Nephron (organoid): ENCODE results near the gene EPSTI1.
"Not testable (repeated sequence)": the region's sequence is repeated elsewhere in the genome, so short reads cannot be mapped to it uniquely, and the experiment has no call there.

Experiments used
- H3K27ac Mint-ChIP-seq, 3 experiments: 2 replicates each; pipeline ENCODE4 v1.8.0; 2020; ENCODE audit warnings: mixed read lengths in 3 of 3, mild to moderate bottlenecking in 2 of 3, moderate library complexity in 1 of 3
- H3K27me3 Mint-ChIP-seq: 2 replicates; pipeline ENCODE4 v1.8.0; 2021; ENCODE audit warnings: low read depth, mild to moderate bottlenecking, moderate library complexity, mixed read lengths
- H3K36me3 Mint-ChIP-seq: 2 replicates; pipeline ENCODE4 v1.8.0; 2020; ENCODE audit warnings: low read depth, mixed read lengths
- H3K4me1 Mint-ChIP-seq: 2 replicates; pipeline ENCODE4 v1.8.0; 2020; ENCODE audit warnings: mixed read lengths
- H3K4me3 Mint-ChIP-seq, 3 experiments: 2 replicates each; pipeline ENCODE4 v1.8.0; 2020; ENCODE audit warnings: mild to moderate bottlenecking in 3 of 3, mixed read lengths in 3 of 3, moderate library complexity in 2 of 3
- H3K9me3 Mint-ChIP-seq: 2 replicates; pipeline ENCODE4 v1.8.0; 2020; ENCODE audit warnings: mixed read lengths
- TF ChIP-seq, protein P1 (sequence below), 3 experiments: fragments of 200-600 bp; sonication (generic); IDR thresholded peaks; one replicate each; pipeline ENCODE4 v1.5.0; 2021; ENCODE audit warnings: antibody characterized with exemption in 3 of 3; ENCODE audit not compliant: unreplicated experiment in 3 of 3

Gene EPSTI1

DNA sequence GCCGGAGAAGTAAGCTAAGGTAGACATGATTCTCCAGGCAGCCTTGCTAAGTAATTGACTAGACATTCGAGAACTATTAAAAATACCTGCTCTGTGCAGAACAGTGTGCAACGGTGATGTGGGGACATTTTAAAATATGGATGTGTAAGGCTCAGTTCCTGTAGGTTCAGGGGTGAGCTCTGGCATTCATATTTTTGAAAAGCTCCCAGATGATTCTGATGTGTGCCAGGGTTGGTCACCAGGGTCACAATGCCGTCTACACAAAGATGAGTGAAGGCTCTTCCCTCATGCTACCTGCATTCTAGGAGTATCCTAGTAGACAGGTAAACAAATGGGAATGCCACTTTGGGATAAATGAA is 702 bp upstream of the EPSTI1 start:
- Mint-ChIP-seq H3K4me3 (peak overlapping the region; percentile 86 to 90 (median 89)), H3K27me3 (peaks cover 18% of the 10 kb centered on the region), H3K4me1 (peaks cover 26% of the 10 kb centered on the region), H3K9me3 (no peaks in the 10 kb centered on the region), H3K27ac (peak overlapping the region; percentile 92 to 97 (median 96)), H3K36me3 (no peaks in the 10 kb centered on the region)
- TF ChIP-seq, protein P1, sequence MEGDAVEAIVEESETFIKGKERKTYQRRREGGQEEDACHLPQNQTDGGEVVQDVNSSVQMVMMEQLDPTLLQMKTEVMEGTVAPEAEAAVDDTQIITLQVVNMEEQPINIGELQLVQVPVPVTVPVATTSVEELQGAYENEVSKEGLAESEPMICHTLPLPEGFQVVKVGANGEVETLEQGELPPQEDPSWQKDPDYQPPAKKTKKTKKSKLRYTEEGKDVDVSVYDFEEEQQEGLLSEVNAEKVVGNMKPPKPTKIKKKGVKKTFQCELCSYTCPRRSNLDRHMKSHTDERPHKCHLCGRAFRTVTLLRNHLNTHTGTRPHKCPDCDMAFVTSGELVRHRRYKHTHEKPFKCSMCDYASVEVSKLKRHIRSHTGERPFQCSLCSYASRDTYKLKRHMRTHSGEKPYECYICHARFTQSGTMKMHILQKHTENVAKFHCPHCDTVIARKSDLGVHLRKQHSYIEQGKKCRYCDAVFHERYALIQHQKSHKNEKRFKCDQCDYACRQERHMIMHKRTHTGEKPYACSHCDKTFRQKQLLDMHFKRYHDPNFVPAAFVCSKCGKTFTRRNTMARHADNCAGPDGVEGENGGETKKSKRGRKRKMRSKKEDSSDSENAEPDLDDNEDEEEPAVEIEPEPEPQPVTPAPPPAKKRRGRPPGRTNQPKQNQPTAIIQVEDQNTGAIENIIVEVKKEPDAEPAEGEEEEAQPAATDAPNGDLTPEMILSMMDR (IDR thresholded peaks at IDR 0.05; ENCODE audit: unreplicated experiment in 3 of 3) = no peak

DNA sequence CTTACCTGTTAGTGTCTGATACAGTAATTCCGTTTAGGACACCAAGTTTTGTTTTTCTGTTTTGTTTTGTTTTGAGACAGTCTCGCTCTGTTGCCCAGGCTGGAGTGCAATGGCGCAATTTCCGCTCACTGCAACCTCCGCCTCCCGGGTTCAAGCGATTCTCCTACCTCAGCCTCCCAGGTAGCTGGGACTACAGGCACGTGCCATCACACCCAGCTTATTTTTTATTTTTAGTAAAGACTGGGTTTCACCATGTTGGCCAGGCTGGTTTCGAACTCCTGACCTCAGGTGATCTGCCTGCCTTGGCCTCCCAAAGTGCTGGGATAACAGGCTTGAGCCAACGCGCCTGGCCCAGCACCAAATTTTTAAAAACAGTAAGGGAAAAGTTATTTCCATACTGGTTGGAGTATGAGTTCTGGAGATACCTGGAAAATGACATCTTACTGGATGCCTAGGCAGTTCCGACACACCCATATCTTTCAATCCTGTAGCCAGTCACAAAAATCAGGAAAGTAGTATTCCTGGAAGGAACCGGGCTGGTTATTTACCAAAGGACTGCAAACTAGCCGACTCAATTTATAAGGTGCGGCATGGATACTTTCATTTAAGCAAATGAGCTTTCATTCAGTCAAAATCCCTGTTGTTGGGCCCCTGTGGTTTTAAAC is 676 bp downstream of the EPSTI1 start:
- H3K9me3 Mint-ChIP-seq, H3K36me3 Mint-ChIP-seq: not testable (repeated sequence)
- H3K27ac Mint-ChIP-seq = peak overlapping the region; percentile 92 to 97 (median 96)
- peaks cover 26% of the 10 kb centered on the region for H3K4me1 Mint-ChIP-seq
- peaks cover 18% of the 10 kb centered on the region for H3K27me3 Mint-ChIP-seq
- peak overlapping the region; percentile 86 to 90 (median 89) for H3K4me3 Mint-ChIP-seq

DNA sequence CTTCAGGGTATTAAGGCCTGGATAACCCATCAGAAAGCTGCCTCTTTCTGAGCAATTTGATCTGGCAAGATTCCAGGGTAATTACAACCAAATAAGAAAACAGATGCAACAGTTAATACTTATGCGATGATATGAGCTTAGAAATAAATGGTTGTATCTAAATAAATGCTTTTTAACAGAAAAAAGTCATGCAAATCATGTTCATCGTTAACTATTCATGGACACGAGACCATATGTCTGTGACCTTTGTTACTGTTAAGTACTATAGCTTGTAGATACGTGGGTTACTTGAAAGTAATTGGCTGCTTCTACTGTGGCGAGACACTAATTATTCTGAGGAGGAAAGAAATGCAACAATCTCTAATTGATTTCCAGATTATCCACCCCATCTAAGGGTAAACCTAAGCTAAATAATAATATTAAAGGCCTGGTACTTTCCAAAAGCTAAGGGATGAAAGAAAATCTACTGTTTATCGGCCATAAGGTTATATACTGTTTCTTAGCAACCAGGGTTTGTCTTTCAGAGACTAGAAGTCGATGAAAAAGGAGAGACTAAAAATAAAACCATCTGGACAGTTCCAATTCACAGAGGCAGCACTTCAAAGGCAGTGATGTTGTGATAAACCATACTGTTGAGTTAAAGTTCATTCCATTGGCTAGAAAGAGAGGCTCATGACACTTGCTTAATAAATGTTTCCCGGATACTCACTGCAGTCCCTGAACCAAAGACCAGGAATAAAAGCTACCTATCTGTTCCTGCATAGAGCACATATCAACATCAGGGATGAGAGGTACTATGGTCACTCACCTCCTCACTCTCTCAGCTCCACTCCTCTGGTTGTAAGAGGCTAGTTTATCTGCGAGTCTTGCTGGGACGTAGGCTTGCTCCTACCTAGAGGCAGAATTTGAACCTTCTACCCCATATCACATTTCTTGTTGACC is 1.5 kb downstream of the EPSTI1 start:
- Mint-ChIP-seq H3K27ac (peak overlapping the region; percentile 92 to 97 (median 92)), H3K4me3 (peak overlapping the region; percentile 57 to 85 (median 76)), H3K36me3 (no peaks in the 10 kb centered on the region), H3K4me1 (peaks cover 26% of the 10 kb centered on the region), H3K9me3 (no peaks in the 10 kb centered on the region), H3K27me3 (peaks cover 16% of the 10 kb centered on the region)
- TF ChIP-seq, protein P1 (IDR thresholded peaks at IDR 0.05; ENCODE audit: unreplicated experiment in 3 of 3) = no peak

DNA sequence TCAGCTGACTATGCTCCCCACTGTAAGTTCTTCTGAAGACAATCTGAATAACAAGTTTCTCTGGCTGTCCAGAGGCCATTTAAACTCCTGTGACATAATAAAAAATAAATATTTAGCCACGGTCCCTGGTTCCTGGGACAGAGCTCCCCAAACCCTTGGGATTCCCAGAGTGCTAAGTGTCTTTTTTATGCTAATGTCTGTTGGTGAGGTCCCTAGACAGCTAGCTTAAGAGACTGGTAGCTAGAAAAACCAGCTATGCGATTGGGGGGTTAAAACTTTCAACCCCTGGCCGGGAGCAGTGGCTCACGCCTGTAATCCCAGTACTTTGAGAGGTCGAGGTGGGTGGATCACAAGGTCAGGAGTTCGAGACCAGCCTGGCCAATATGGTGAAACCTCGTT is 5.9 kb downstream of the EPSTI1 start:
- peaks cover 21% of the 10 kb centered on the region for H3K4me1 Mint-ChIP-seq
- H3K36me3 Mint-ChIP-seq = no peaks in the 10 kb centered on the region
- H3K27me3 Mint-ChIP-seq = no peaks in the 10 kb centered on the region
- H3K4me3 Mint-ChIP-seq = no peak overlapping the region
- no peaks in the 10 kb centered on the region for H3K9me3 Mint-ChIP-seq
- TF ChIP-seq, protein P1 (IDR thresholded peaks at IDR 0.05; ENCODE audit: unreplicated experiment in 3 of 3) = no peak
- peak overlapping the region in 2 of 3 experiments; percentile 20 to 81 for H3K27ac Mint-ChIP-seq

DNA sequence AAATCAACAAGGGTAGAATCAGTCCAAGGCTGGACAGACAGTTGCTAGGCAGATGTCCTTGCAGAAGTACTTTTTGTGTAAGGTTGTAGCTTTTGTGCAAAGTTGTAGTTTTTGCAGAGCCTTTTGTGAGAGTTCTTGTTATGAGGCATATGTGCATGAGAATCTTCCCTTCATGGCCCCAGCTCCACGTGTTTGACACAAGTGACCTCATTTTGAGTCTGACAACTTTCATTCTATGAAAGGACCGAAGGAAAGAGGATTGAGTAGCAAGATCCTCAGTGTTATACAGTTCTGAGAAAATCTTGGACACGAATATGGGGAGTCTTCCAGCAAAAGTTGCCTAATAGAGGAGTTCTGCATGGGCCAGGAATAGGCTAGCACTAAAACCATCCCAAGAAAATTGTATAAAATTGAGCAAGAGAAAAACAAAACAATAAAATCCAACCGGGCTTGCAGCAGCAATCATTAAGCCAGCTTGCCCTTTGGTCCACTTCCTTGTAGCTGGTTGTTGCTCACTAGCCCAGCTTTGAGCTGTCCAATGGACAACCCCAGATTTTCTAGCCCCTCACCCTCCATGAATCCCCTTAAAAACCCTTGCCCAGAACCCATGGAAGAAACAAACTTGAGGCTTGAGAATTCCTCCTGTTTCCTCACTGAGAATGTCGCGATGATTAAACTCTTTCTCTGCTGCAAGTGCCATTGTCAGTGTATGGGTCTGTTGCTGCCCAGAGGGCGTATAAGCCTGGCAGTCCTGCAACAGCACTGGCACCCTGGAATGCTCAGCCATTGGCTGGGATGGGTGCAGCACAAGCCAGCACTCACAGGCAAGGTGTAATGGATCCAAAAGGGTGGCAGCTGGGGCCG is 6.5 kb downstream of the EPSTI1 start:
- TF ChIP-seq, protein P1 (IDR thresholded peaks at IDR 0.05; ENCODE audit: unreplicated experiment in 3 of 3) = no peak
- Mint-ChIP-seq H3K27me3 (no peaks in the 10 kb centered on the region), H3K4me1 (peaks cover 18% of the 10 kb centered on the region), H3K4me3 (no peak overlapping the region), H3K27ac (peak overlapping the region; percentile 20 to 81 (median 77)), H3K9me3 (no peaks in the 10 kb centered on the region), H3K36me3 (no peaks in the 10 kb centered on the region)

DNA sequence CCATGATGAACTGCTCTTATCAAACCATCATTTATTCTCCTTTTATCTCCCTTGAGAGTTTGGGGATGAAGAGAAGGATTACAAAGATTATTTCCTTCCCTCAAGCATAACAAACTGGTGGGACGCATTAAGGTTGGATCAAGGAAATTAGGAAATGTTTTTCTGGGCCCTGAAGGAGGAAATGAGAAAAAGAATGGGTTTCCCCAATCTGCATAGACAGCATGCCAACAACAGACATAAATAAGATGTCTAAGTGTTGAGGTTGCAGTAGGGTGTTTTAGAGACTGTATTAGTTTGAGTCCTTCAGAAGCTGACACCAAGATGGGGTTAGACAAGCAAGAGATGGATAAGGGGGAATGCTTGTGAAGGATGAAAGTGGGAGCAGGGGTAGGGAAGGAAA is 7.3 kb downstream of the EPSTI1 start:
- TF ChIP-seq, protein P1 (IDR thresholded peaks at IDR 0.05; ENCODE audit: unreplicated experiment in 3 of 3) = no peak
- H3K4me3 Mint-ChIP-seq = no peak overlapping the region
- H3K27ac Mint-ChIP-seq = peak overlapping the region in 1 of 3 experiments; percentile 81
- H3K36me3 Mint-ChIP-seq = peaks cover 6% of the 10 kb centered on the region
- H3K27me3 Mint-ChIP-seq = no peaks in the 10 kb centered on the region
- H3K9me3 Mint-ChIP-seq = no peaks in the 10 kb centered on the region
- peaks cover 10% of the 10 kb centered on the region for H3K4me1 Mint-ChIP-seq
